Activated CD8-positive, alpha-beta T cell treated with anti-CD3 and anti-CD28 coated beads, Interleukin-2, amount 10 ng/mL, durations not matched to agents 7 days and 5 days (primary cell): Measurements from ENCODE around the gene C20orf204. TPM values are rescaled to one million over a fixed set of nuclear protein-coding genes. Genes with fewer than 3 reads are reported as not detected.

Source experiments
- ATAC-seq: fragments of 150-1000 bp; cut with Tn5 transposase; one replicate; pipeline ENCODE4 v1.10.0; 2021; ENCODE audit warnings: moderate library complexity
- CTCF ChIA-PET: fragments of 350-600 bp; sonication (Branson Sonifier 250); formaldehyde crosslinking; loops from one replicate; lab custom pipeline; 2021; ENCODE audit warnings: antibody characterized with exemption; lab: Charles Lee
- POLR2A ChIA-PET: fragments of 350-600 bp; sonication (Branson Sonifier 250); formaldehyde crosslinking; loops from one replicate; lab custom pipeline; 2021; ENCODE audit warnings: antibody characterized with exemption; lab: Charles Lee
- DNase-seq: peaks from one replicate; pipeline ENCODE4 v3.0.0-alpha.2; 2020
- H3K27ac Mint-ChIP-seq: one replicate; pipeline ENCODE4 v1.8.0; 2021; ENCODE audit warnings: mild to moderate bottlenecking, mixed read lengths
- H3K27me3 Mint-ChIP-seq: one replicate; pipeline ENCODE4 v1.8.0; 2021; ENCODE audit warnings: low read depth, mixed read lengths
- H3K36me3 Mint-ChIP-seq: one replicate; pipeline ENCODE4 v1.8.0; 2021; ENCODE audit warnings: low read depth, mixed read lengths
- H3K4me1 Mint-ChIP-seq: one replicate; pipeline ENCODE4 v1.8.0; 2021; ENCODE audit warnings: low read depth, mixed read lengths
- H3K4me3 Mint-ChIP-seq: one replicate; pipeline ENCODE4 v1.8.0; 2021; ENCODE audit warnings: mild to moderate bottlenecking, mixed read lengths
- H3K9me3 Mint-ChIP-seq: one replicate; pipeline ENCODE4 v1.8.0; 2022; ENCODE audit warnings: mixed read lengths; ENCODE audit not compliant: insufficient read depth
- total RNA-seq, 2 experiments: library from RNA; stranded (reverse); gene quantifications; one replicate each; pipeline ENCODE4 v1.2.3, GENCODE V29; 2021

C20orf204 gene
- total RNA-seq, result 1 to 10 TPM; 6.4 to 7.6 TPM

- ChIA-PET POLR2A (interaction anchor here (1.2 to 6.0 kb wide), 4 partner anchors 11 to 140 kb away, joined by 3 to 77 read pairs (median 4); partner anchors contain the start of genes PRPF6 and SAMD10), CTCF (interaction anchor here (1.6 to 7.5 kb wide), 3 partner anchors 55 to 498 kb away, joined by 4 to 197 read pairs (median 9); partner anchors contain the start of genes PRPF6 and SAMD10)
- peak within 1 kb of the TSS; percentile 76 for H3K4me3 Mint-ChIP-seq
- peaks cover 35% of the 10 kb centered on the region for H3K36me3 Mint-ChIP-seq
- H3K27ac Mint-ChIP-seq, result peak within 1 kb of the TSS; percentile 99
- no peaks in the 10 kb centered on the region for H3K9me3 Mint-ChIP-seq
- ATAC-seq (no peak), DNase-seq (no peak)
- peaks cover 68% of the 10 kb centered on the region for H3K4me1 Mint-ChIP-seq
- H3K27me3 Mint-ChIP-seq, result no peaks in the 10 kb centered on the region
Observed at GRCh38 chr20:64035933-64036345, at the start of gene C20orf204. C20orf204 (plus strand) TSS chr20:64036182; CDS start chr20:64036324, 142 bp downstream.

GRCh38 chr20:64000906-64001305 lies 35.1 kb upstream of the C20orf204 start:
- Mint-ChIP-seq H3K36me3 (peaks cover 56% of the 10 kb centered on the region), H3K4me3 (no peak overlapping the region), H3K9me3 (no peaks in the 10 kb centered on the region), H3K27me3 (no peaks in the 10 kb centered on the region), H3K27ac (no peak overlapping the region), H3K4me1 (no peaks in the 10 kb centered on the region)
- ChIA-PET CTCF (interaction anchor here (1.0 to 1.4 kb wide), 2 partner anchors 19 to 20 kb away, joined by 3 to 5 read pairs; partner anchors contain the start of gene PRPF6), POLR2A (no interaction called here)
- DNase-seq, result no peak
- ATAC-seq, result no peak

- no peaks in the 10 kb centered on the region for H3K9me3 Mint-ChIP-seq
- DNase-seq, result no peak
- H3K27ac Mint-ChIP-seq, result peak overlapping the region; percentile 46
- no peak overlapping the region for H3K4me3 Mint-ChIP-seq
- no peaks in the 10 kb centered on the region for H3K4me1 Mint-ChIP-seq
- ATAC-seq, result no peak
- no peaks in the 10 kb centered on the region for H3K27me3 Mint-ChIP-seq
- ChIA-PET POLR2A (no interaction called here), CTCF (interaction anchor here (1.0 to 1.4 kb wide), 2 partner anchors 20 to 21 kb away, joined by 3 to 5 read pairs; partner anchors contain the start of gene PRPF6)
- H3K36me3 Mint-ChIP-seq, result peaks cover 52% of the 10 kb centered on the region
Observed at GRCh38 chr20:64001607-64002011, 34.4 kb upstream of the C20orf204 start.

- H3K27me3 Mint-ChIP-seq, result no peaks in the 10 kb centered on the region
- ChIA-PET CTCF (interaction anchor here (4.6 kb wide), 1 partner anchor 35 kb away, joined by 14 read pairs; no protein-coding TSS in a partner anchor), POLR2A (no interaction called here)
- ATAC-seq, result no peak
- H3K4me3 Mint-ChIP-seq, result no peak overlapping the region
- peaks cover 62% of the 10 kb centered on the region for H3K36me3 Mint-ChIP-seq
- DNase-seq, result no peak
- H3K4me1 Mint-ChIP-seq, result peaks cover 11% of the 10 kb centered on the region
- H3K27ac Mint-ChIP-seq, result no peak overlapping the region
- peaks cover 11% of the 10 kb centered on the region for H3K9me3 Mint-ChIP-seq
Observed at GRCh38 chr20:64003960-64004725, 31.8 kb upstream of the C20orf204 start.

GRCh38 chr20:64005394-64005793 lies 30.6 kb upstream of the C20orf204 start:
- H3K27me3 Mint-ChIP-seq, result no peaks in the 10 kb centered on the region
- peaks cover 64% of the 10 kb centered on the region for H3K36me3 Mint-ChIP-seq
- ChIA-PET CTCF (interaction anchor here (1.6 to 4.6 kb wide), 2 partner anchors 18 to 34 kb away, joined by 3 to 14 read pairs; no protein-coding TSS in a partner anchor), POLR2A (interaction anchor here (0.6 kb wide), 1 partner anchor 13 kb away, joined by 3 read pairs; no protein-coding TSS in a partner anchor)
- H3K9me3 Mint-ChIP-seq, result peaks cover 14% of the 10 kb centered on the region
- peak overlapping the region; percentile 11 for H3K27ac Mint-ChIP-seq
- ATAC-seq (no peak), DNase-seq (no peak)
- H3K4me3 Mint-ChIP-seq, result no peak overlapping the region
- peaks cover 23% of the 10 kb centered on the region for H3K4me1 Mint-ChIP-seq

- H3K36me3 Mint-ChIP-seq, result peaks cover 69% of the 10 kb centered on the region
- ChIA-PET POLR2A (interaction anchor here (1.2 kb wide), 1 partner anchor 32 kb away, joined by 3 read pairs; no protein-coding TSS in a partner anchor), CTCF (interaction anchor here (1.6 to 4.6 kb wide), 2 partner anchors 19 to 33 kb away, joined by 3 to 14 read pairs; no protein-coding TSS in a partner anchor)
- ATAC-seq, result no peak
- H3K27ac Mint-ChIP-seq, result no peak overlapping the region
- H3K9me3 Mint-ChIP-seq, result peaks cover 14% of the 10 kb centered on the region
- no peak for DNase-seq
- no peaks in the 10 kb centered on the region for H3K27me3 Mint-ChIP-seq
- peaks cover 34% of the 10 kb centered on the region for H3K4me1 Mint-ChIP-seq
- no peak overlapping the region for H3K4me3 Mint-ChIP-seq
Observed at GRCh38 chr20:64006490-64006889, 29.5 kb upstream of the C20orf204 start.

- no peak for ATAC-seq
- POLR2A ChIA-PET, result interaction anchor here (0.6 to 1.2 kb wide), 3 partner anchors 13 to 32 kb away, joined by 3 to 5 read pairs (median 3); partner anchors contain the start of gene PRPF6
- H3K27me3 Mint-ChIP-seq, result no peaks in the 10 kb centered on the region
- DNase-seq, result no peak
- H3K36me3 Mint-ChIP-seq, result peaks cover 67% of the 10 kb centered on the region
- peaks cover 14% of the 10 kb centered on the region for H3K9me3 Mint-ChIP-seq
- H3K4me3 Mint-ChIP-seq, result no peak overlapping the region
- H3K27ac Mint-ChIP-seq, result no peak overlapping the region
- CTCF ChIA-PET, result interaction anchor here (1.8 to 4.6 kb wide), 2 partner anchors 27 to 32 kb away, joined by 8 to 14 read pairs; partner anchors contain the start of genes PRPF6 and SAMD10
- H3K4me1 Mint-ChIP-seq, result peaks cover 36% of the 10 kb centered on the region
Observed at GRCh38 chr20:64006902-64007301, 29.1 kb upstream of the C20orf204 start.

- Mint-ChIP-seq H3K27me3 (no peaks in the 10 kb centered on the region), H3K27ac (peak overlapping the region; percentile 74), H3K4me1 (peaks cover 56% of the 10 kb centered on the region), H3K4me3 (peak overlapping the region; percentile 32), H3K36me3 (peaks cover 72% of the 10 kb centered on the region), H3K9me3 (peaks cover 20% of the 10 kb centered on the region)
- ChIA-PET CTCF (interaction anchor here (0.7 to 1.9 kb wide), 4 partner anchors 24 to 30 kb away, joined by 3 to 5 read pairs (median 4); partner anchors contain the start of genes PRPF6 and SAMD10), POLR2A (interaction anchor here (1.5 to 1.6 kb wide), 2 partner anchors 29 to 31 kb away, joined by 3 to 8 read pairs; partner anchors contain the start of gene SAMD10)
- DNase-seq, result peak; percentile 46
- ATAC-seq, result peak; percentile 37
Observed at GRCh38 chr20:64009811-64010387, 26.1 kb upstream of the C20orf204 start.

- Mint-ChIP-seq H3K4me3 (no peak overlapping the region), H3K9me3 (peaks cover 20% of the 10 kb centered on the region), H3K4me1 (peaks cover 62% of the 10 kb centered on the region), H3K36me3 (peaks cover 76% of the 10 kb centered on the region), H3K27ac (peak overlapping the region; percentile 78), H3K27me3 (no peaks in the 10 kb centered on the region)
- ATAC-seq, result peak; percentile 17
- ChIA-PET CTCF (interaction anchor here (0.7 to 1.9 kb wide), 4 partner anchors 23 to 33 kb away, joined by 3 to 5 read pairs (median 4); partner anchors contain the start of genes PRPF6 and SAMD10), POLR2A (interaction anchor here (1.5 to 1.6 kb wide), 2 partner anchors 28 to 32 kb away, joined by 3 to 8 read pairs; partner anchors contain the start of gene SAMD10)
- DNase-seq, result no peak
Observed at GRCh38 chr20:64010711-64011237, 25.2 kb upstream of the C20orf204 start.

- peaks cover 20% of the 10 kb centered on the region for H3K9me3 Mint-ChIP-seq
- CTCF ChIA-PET, result interaction anchor here (1.2 to 1.9 kb wide), 2 partner anchors 27 to 34 kb away, joined by 3 to 5 read pairs; no protein-coding TSS in a partner anchor
- peak overlapping the region; percentile 78 for H3K27ac Mint-ChIP-seq
- peaks cover 62% of the 10 kb centered on the region for H3K4me1 Mint-ChIP-seq
- H3K4me3 Mint-ChIP-seq, result no peak overlapping the region
- DNase-seq (no peak), ATAC-seq (peak; percentile 16)
- POLR2A ChIA-PET, result interaction anchor here (1.5 to 1.6 kb wide), 2 partner anchors 27 to 32 kb away, joined by 3 to 8 read pairs; partner anchors contain the start of gene SAMD10
- H3K36me3 Mint-ChIP-seq, result peaks cover 76% of the 10 kb centered on the region
- no peaks in the 10 kb centered on the region for H3K27me3 Mint-ChIP-seq
Observed at GRCh38 chr20:64011366-64011779, 24.6 kb upstream of the C20orf204 start.
